ENCODE results near the gene SLC19A1.

SLC19A1 gene

GRCh38 chr21:45555251-45555556, 13.0 kb upstream of the SLC19A1 start:
- Histone ChIP-seq H3K27ac (peak overlapping the region; percentile 84), H3K4me1 (ENCODE audit: control insufficient read depth in 1 of 2, insufficient read depth in 1 of 2, low read depth in 1 of 2, low read length in 1 of 2) (peaks cover 37 to 43% of the 10 kb centered on the region in 2 experiments), H3K4me3 (ENCODE audit: low read depth in 1 of 2, low read length in 1 of 2) (peak overlapping the region; percentile 63 to 69), H3K27me3 (no peaks in the 10 kb centered on the region), H3K36me3 (no peaks in the 10 kb centered on the region), H3K9me3 (no peaks in the 10 kb centered on the region)
- no peak for TF ChIP-seq CTCF (IDR thresholded peaks at IDR 0.05)

GRCh38 chr21:45554477-45555175, 12.4 kb upstream of the SLC19A1 start:
- Histone ChIP-seq H3K27ac (peak overlapping the region; percentile 86), H3K4me1 (ENCODE audit: control insufficient read depth in 1 of 2, insufficient read depth in 1 of 2, low read depth in 1 of 2, low read length in 1 of 2) (peaks cover 42 to 49% of the 10 kb centered on the region in 2 experiments), H3K27me3 (no peaks in the 10 kb centered on the region), H3K9me3 (no peaks in the 10 kb centered on the region), H3K4me3 (ENCODE audit: low read depth in 1 of 2, low read length in 1 of 2) (peak overlapping the region; percentile 61 to 96), H3K36me3 (no peaks in the 10 kb centered on the region)
- TF ChIP-seq CTCF (IDR thresholded peaks at IDR 0.05), result peak; percentile 97

GRCh38 chr21:45552696-45553391, 10.6 kb upstream of the SLC19A1 start:
- Histone ChIP-seq H3K36me3 (no peaks in the 10 kb centered on the region), H3K27me3 (no peaks in the 10 kb centered on the region), H3K4me3 (ENCODE audit: low read depth in 1 of 2, low read length in 1 of 2) (peak overlapping the region; percentile 58 to 60), H3K9me3 (no peaks in the 10 kb centered on the region), H3K27ac (peak overlapping the region; percentile 96), H3K4me1 (ENCODE audit: control insufficient read depth in 1 of 2, insufficient read depth in 1 of 2, low read depth in 1 of 2, low read length in 1 of 2) (peaks cover 51 to 58% of the 10 kb centered on the region in 2 experiments)
- TF ChIP-seq CTCF (IDR thresholded peaks at IDR 0.05), result no peak

GRCh38 chr21:45551783-45552695, 9.8 kb upstream of the SLC19A1 start:
- Histone ChIP-seq H3K4me3 (ENCODE audit: low read depth in 1 of 2, low read length in 1 of 2) (peak overlapping the region; percentile 58 to 60), H3K27ac (peak overlapping the region; percentile 96)

More at GRCh38 chr21:45551783-45552695, 9.8 kb upstream of the SLC19A1 start:
- no peaks in the 10 kb centered on the region for H3K36me3 ChIP-seq
- no peaks in the 10 kb centered on the region for H3K9me3 ChIP-seq
- H3K27me3 ChIP-seq, result no peaks in the 10 kb centered on the region
- peaks cover 51 to 58% of the 10 kb centered on the region in 2 experiments for H3K4me1 ChIP-seq (ENCODE audit: control insufficient read depth in 1 of 2, insufficient read depth in 1 of 2, low read depth in 1 of 2, low read length in 1 of 2)
- TF ChIP-seq CTCF (IDR thresholded peaks at IDR 0.05), result no peak

Measured in neutrophil (primary cell).